C4-2B (cell line): ENCODE data around the gene CLEC19A.

ENCODE experiments used
- H3K27ac ChIP-seq: fragments of 450-650 bp; 2 replicates; pipeline ENCODE4 v1.5.1; 2017
- CTCF ChIP-seq: fragments of 450-650 bp; conservative IDR thresholded peaks from 2 replicates; pipeline ENCODE4 v1.5.1; 2017; ENCODE audit warnings: mild to moderate bottlenecking
- ZFX ChIP-seq: fragments of 450-650 bp; IDR thresholded peaks from 2 replicates; pipeline ENCODE4 v1.6.1; 2017

The CLEC19A gene

GRCh38 chr16:19329932-19330331 lies 44.4 kb downstream of the CLEC19A start:
- TF ChIP-seq ZFX (no peak), CTCF (no peak)
- no peak overlapping the region for H3K27ac ChIP-seq

DNA sequence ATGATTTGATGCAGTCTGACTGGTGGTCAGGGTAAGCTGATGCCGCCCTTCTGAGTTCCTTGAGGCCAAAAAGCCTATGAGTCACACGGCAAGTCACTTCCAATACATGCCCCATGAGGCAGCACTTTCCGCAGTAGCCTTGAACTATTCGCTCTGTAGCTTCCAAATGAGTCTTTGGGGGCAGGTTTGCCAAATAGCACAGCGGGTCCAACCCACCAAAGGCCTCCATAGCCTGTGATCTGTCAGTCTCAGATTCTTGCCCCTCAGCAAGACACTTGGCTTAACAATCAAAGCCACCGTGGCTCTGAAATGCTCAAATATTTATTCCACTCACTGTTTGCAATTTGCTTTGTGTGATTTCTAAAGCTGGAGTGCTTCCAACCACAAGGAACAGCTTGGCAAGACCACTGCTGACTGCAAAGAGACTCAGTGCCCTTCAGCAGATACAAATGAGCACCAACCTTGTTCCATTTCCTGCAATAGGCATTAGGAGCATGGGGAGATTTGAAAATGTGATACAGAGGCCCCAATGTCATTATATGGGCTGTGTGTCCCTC lies 45.4 kb downstream of the CLEC19A start:
- TF ChIP-seq CTCF (no peak), ZFX (no peak)
- no peak overlapping the region for H3K27ac ChIP-seq

DNA sequence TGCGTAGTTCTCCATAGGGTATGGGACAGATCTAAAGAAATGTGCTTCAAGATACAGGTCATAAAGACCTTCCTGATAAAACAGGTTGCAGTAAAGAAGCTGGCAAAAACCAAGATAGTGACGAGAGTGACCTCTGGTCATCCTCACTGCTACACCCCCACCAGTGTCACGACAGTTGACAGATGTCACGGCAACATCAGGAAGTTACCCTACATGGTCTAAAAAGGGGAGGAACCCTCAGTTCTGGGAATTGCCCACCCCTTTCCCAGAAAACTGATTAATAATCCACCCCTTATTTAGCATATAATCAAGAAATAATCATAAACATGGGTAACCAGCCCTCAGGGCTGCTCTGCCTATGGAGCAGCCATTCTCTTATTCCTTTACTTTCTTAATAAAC lies 46.3 kb downstream of the CLEC19A start:
- TF ChIP-seq ZFX: no peak
- TF ChIP-seq CTCF: no peak

GRCh38 chr16:19338335-19338734 lies 52.8 kb downstream of the CLEC19A start:
- TF ChIP-seq CTCF (no peak), ZFX (no peak)
- no peak overlapping the region for H3K27ac ChIP-seq

More for the DNA sequence above, 46.3 kb downstream of the CLEC19A start:
- H3K27ac ChIP-seq: no peak overlapping the region

GRCh38 chr16:19344224-19344801 lies 58.8 kb downstream of the CLEC19A start:
- H3K27ac ChIP-seq: no peak overlapping the region
- TF ChIP-seq ZFX (no peak), CTCF (no peak)

DNA sequence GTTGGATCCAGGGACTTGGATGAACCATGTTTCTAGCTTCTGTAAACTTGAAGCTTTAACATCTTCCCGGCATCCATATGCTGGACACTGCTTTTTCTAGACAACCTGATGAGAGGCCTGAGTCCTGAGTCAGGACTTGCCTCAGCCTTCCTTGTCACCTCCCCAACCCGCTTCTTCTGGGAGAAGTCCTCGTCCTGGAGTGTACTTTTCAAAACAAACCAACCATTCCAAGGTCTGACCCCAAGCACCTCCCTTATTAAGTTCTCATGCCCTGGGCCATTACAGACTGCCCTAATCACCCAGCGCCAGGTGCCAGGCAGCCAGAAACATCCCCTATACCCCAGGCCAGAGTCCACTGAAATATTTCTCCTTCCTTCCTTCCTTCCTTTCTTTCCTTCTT lies 59.4 kb downstream of the CLEC19A start:
- no peak overlapping the region for H3K27ac ChIP-seq
- TF ChIP-seq CTCF (no peak), ZFX (no peak)

DNA sequence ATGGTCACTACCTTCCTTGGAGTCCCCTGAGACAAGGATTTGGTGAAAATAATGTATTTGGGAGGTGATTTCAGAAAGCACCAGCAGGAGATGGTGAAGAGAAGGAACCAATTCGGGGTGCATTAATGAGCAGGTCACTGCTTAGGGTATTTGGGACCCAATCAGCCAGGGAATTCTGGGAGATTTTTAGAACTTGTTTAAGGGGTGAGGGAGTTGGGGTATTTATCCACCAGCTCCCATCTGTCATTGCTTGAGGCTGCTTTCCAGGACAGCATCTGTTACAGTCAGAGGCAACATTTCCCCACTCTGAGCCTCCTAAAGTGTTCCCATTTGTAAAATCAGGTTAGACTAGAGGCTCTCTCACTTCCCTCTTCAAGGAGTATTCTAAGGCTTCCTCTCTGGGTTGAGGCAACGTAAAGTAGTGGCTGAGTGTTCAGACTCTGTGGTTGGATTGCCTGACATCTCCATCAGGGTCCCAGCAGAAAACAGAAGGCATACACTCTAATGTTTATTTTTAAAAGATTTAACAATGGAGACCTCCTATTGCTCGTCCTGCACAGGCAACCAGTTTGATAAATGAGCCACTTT lies 60.9 kb downstream of the CLEC19A start:
- no peak overlapping the region for H3K27ac ChIP-seq
- TF ChIP-seq CTCF (no peak), ZFX (no peak)
